Heart right ventricle (tissue), 16 donors: ENCODE data around the gene MPC1. TPM values are rescaled to one million over a fixed set of nuclear protein-coding genes. Genes with fewer than 3 reads are reported as not detected.

Experiments used
- ATAC-seq, 8 donors: fragments of 200-7000 bp; cut with Tn5 transposase; one replicate each; pipeline ENCODE4 v1.9.1; 2020; ENCODE audit warnings: mild to moderate bottlenecking in 8 of 8, moderate library complexity in 8 of 8, moderate number of reproducible peaks in 1 of 8
- DNase-seq, 2 donors: peaks; one replicate each; pipeline ENCODE4 v3.0.0-alpha.2; 2020
- H3K27ac ChIP-seq, 10 donors: fragments of 200-600 bp; sonication (generic) in 2 of 10; one replicate each; pipeline versions ENCODE4 v1.5.0 to v1.8.0; 2020 to 2022; ENCODE audit warnings: mild to moderate bottlenecking in 3 of 10
- H3K27me3 ChIP-seq, 7 donors: fragments of 200-600 bp; one replicate each; pipeline ENCODE4 v1.8.0; 2021 to 2022; ENCODE audit warnings: mild to moderate bottlenecking in 2 of 7
- H3K36me3 ChIP-seq, 9 donors: fragments of 200-600 bp; sonication (generic) in 1 of 9; one replicate each; pipeline versions ENCODE4 v1.5.0 to v1.8.0; 2020 to 2022; ENCODE audit warnings: mild to moderate bottlenecking in 2 of 9
- H3K4me1 ChIP-seq, 9 donors: fragments of 200-600 bp; sonication (generic) in 1 of 9; one replicate each; pipeline versions ENCODE4 v1.5.0 to v1.8.0; 2020 to 2022; ENCODE audit warnings: mild to moderate bottlenecking in 4 of 9
- H3K4me3 ChIP-seq, 10 donors: fragments of 200-600 bp; sonication (generic) in 2 of 10; one replicate each; pipeline versions ENCODE4 v1.5.0 to v1.8.0; 2020 to 2022; ENCODE audit warnings: mild to moderate bottlenecking in 7 of 10, moderate library complexity in 2 of 10
- H3K9me3 ChIP-seq, 11 donors: fragments of 200-600 bp in 10 of 11; sonication (generic) in 2 of 11; one replicate each; pipeline versions ENCODE4 v1.5.0 to v1.8.0; 2013 to 2022; ENCODE audit warnings: mild to moderate bottlenecking in 2 of 11, control low read depth in 1 of 11, moderate library complexity in 1 of 11
- WGBS, 2 donors: extraction: QIAGEN DNeasy Blood & Tissue Kit; methylation state at CpG; one replicate each; pipeline ENCODE4 v1.1.7; 2013; ENCODE audit warnings: inconsistent platforms in 1 of 2; 5-methylcytosine and 5-hydroxymethylcytosine counted together
- intact Hi-C, 10 donors: fragments of 100-400 bp; cut with DNase I; formaldehyde crosslinking; loops; one replicate each; pipeline versions ENCODE4 v1.11.1 to v1.14.2; 2022
- polyA plus RNA-seq, 2 donors: library from polyadenylated mRNA; stranded (reverse); fragments of 200-250 nt; gene quantifications; one replicate each; pipeline ENCODE4 v1.2.3, GENCODE V29; 2013
- total RNA-seq, 10 donors: library from RNA; stranded (reverse); fragmentation: NEBNext Ultra II Directional in 3 of 10; extraction: Animal tissue kit (Norgen Biotek cat#: 25700) in 3 of 10; gene quantifications; one replicate each; pipeline versions ENCODE4 v1.2.1 to v1.2.4, GENCODE V29; 2021 to 2023
- TF ChIP-seq, protein P1 (sequence below), 9 donors: fragments of 200-600 bp; sonication (generic) in 2 of 9; IDR thresholded peaks; one replicate each; pipeline versions ENCODE4 v1.5.0 to v1.8.0; 2021 to 2022; ENCODE audit warnings: antibody characterized with exemption in 9 of 9, mild to moderate bottlenecking in 5 of 9, moderate library complexity in 1 of 9
- donor health status: Arrhythmogenic right ventricular cardiomyopathy.
- donor health status: ischemic (EF 13 %, LVEDD 7.1; RV severe dilation, severe dysfunction).
- donor health status: healthy with polysubstance abuse.
- donor health status: DM: no; HTN: yes; CAD: no.
- donor health status: DM: no; HTN: no; CAD: no.
- donor health status: ischemic (EF 25% LVEDD 6.9; RV normal size, moderate dysfunction).
- donor health status: ischemic (EF 25% LVEDD 5.7; RV mildly dilated, moderate dysfunction).
- donor health status: healthy.
- donor health status: DM: yes; HTN: yes; CAD: no.
- donor health status: Ischemic cardiomyopathy.
- donor health status: ischemic (EF 35%, LVEDD 5.7; RV mildly dilated, moderate dysfunction).
- donor health status: nonischemic (EF 11% LVEDD 7.7; RV severe dilation, severe dysfunction).
- donor health status: DM: yes; HTN: yes; CAD: no.
- donor health status: PGD.
- donor health status: ischemic (EF 29% LVEDD 5.4; RV normal size, mild dysfunction).
- donor health status: nonischemic (EF 23%, LVEDD 6.1; RV moderate dilation, normal function).

Gene MPC1
- total and polyA plus RNA-seq, 12 donors = 276 to 736 (median 555) TPM

GRCh38 chr6:166419286-166419685, 36.5 kb upstream of the MPC1 start:
- Histone ChIP-seq H3K27ac (peak overlapping the region in 1 of 10 donors; percentile 41), H3K9me3 (no peaks in the 10 kb centered on the region), H3K27me3 (no peaks in the 10 kb centered on the region), H3K4me3 (no peak overlapping the region), H3K4me1 (peaks cover 0 to 10% (median 0%) of the 10 kb centered on the region in 9 donors), H3K36me3 (peaks cover 0 to 93% (median 26%) of the 10 kb centered on the region in 9 donors)
- intact Hi-C loops = no loop called here
- 87 to 93% methylated on average over 7 of the region's 7 CpGs for WGBS, 2 donors
- DNase-seq (no peak), ATAC-seq (no peak)
- TF ChIP-seq, protein P1, sequence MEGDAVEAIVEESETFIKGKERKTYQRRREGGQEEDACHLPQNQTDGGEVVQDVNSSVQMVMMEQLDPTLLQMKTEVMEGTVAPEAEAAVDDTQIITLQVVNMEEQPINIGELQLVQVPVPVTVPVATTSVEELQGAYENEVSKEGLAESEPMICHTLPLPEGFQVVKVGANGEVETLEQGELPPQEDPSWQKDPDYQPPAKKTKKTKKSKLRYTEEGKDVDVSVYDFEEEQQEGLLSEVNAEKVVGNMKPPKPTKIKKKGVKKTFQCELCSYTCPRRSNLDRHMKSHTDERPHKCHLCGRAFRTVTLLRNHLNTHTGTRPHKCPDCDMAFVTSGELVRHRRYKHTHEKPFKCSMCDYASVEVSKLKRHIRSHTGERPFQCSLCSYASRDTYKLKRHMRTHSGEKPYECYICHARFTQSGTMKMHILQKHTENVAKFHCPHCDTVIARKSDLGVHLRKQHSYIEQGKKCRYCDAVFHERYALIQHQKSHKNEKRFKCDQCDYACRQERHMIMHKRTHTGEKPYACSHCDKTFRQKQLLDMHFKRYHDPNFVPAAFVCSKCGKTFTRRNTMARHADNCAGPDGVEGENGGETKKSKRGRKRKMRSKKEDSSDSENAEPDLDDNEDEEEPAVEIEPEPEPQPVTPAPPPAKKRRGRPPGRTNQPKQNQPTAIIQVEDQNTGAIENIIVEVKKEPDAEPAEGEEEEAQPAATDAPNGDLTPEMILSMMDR (IDR thresholded peaks at IDR 0.05) = no peak

GRCh38 chr6:166418691-166419143, 36.0 kb upstream of the MPC1 start:
- intact Hi-C loops = no loop called here
- no peak overlapping the region for H3K4me3 ChIP-seq
- H3K36me3 ChIP-seq = peaks cover 0 to 93% (median 28%) of the 10 kb centered on the region in 9 donors
- no peaks in the 10 kb centered on the region for H3K27me3 ChIP-seq
- no peak for DNase-seq
- TF ChIP-seq, protein P1 (IDR thresholded peaks at IDR 0.05) = no peak
- no peak for ATAC-seq
- peaks cover 0 to 10% (median 0%) of the 10 kb centered on the region in 9 donors for H3K4me1 ChIP-seq
- H3K9me3 ChIP-seq = no peaks in the 10 kb centered on the region
- peak overlapping the region in 1 of 10 donors; percentile 21 for H3K27ac ChIP-seq
- 91 to 94% methylated on average over 9 of the region's 9 CpGs for WGBS, 2 donors

DNA sequence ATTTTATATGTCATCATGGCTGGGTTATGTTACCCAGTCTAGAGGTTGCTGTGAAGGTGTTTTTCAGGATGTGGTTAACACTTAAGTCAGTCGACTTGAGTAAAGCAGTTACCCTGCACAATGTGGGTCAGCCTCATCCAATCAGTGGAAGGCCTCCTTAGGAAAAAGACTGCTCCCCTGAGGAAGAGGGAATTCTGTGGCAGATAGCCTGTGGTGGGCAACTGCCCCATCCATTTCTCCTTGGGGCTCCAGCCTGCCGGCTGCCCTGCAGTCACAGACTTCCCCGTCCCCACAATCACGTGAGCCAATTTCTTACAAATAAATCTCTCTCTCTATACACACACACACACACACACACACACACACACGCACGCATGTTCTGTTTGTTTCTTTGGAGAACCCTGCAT, 34.5 kb upstream of the MPC1 start:
- TF ChIP-seq, protein P1 (IDR thresholded peaks at IDR 0.05) = no peak
- Histone ChIP-seq H3K4me1 (peaks cover 0 to 10% (median 0%) of the 10 kb centered on the region in 9 donors), H3K9me3 (no peaks in the 10 kb centered on the region), H3K27ac (peak overlapping the region in 1 of 10 donors; percentile 44), H3K36me3 (peaks cover 3 to 93% (median 27%) of the 10 kb centered on the region in 9 donors), H3K4me3 (no peak overlapping the region), H3K27me3 (no peaks in the 10 kb centered on the region)
- intact Hi-C loops = no loop called here
- DNase-seq (no peak), ATAC-seq (no peak)
- 93 to 95% methylated on average over 6 of the region's 6 CpGs for WGBS, 2 donors

DNA sequence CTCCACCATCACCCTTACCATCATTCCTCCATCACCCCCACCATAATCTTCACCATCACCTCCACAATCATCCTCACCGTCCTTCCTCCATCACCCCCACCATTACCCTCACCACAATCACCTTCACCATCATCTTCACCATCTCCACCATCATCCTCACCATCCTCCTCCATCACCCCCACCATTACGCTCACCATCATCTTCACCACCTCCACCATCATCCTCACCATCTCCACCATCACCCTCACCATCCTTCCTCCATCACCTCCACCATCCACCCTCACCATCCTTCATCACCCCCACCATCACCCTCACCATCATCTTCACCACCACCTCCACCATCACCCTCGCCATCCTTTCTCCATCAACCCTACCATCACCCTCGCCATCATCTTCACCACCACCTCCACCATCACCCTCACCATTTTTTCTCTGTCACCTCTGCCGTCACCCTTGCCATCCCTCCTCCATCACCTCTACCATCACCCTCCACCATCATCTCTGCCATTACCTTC, 33.1 kb upstream of the MPC1 start:
- Histone ChIP-seq H3K27ac (peak overlapping the region in 1 of 10 donors; percentile 56), H3K9me3 (no peaks in the 10 kb centered on the region), H3K36me3 (peaks cover 4 to 85% (median 27%) of the 10 kb centered on the region in 9 donors), H3K27me3 (no peaks in the 10 kb centered on the region), H3K4me3 (no peak overlapping the region), H3K4me1 (peaks cover 0 to 10% (median 0%) of the 10 kb centered on the region in 9 donors)
- intact Hi-C loops = no loop called here
- 83 to 97% methylated on average over 5 of the region's 5 CpGs for WGBS, 2 donors
- TF ChIP-seq, protein P1 (IDR thresholded peaks at IDR 0.05) = no peak
- ATAC-seq = peak in 2 of 8 donors; percentile 26 to 42
- DNase-seq = no peak
